OCI-LY7 (cell line): ENCODE results near the gene EEF1AKMT1. TPM values are rescaled to one million over a fixed set of nuclear protein-coding genes. Genes with fewer than 3 reads are reported as not detected.
A peak's percentile ranks its signal among the peaks of the same experiment; 100 is the strongest.

Experiments used
- BruUV-seq: library from RNA; stranded (reverse); fragments of 400-500 nt; replicated peaks from 2 replicates; lab custom pipeline; 2021; lab: Mats Ljungman, UMichigan
- CTCF ChIA-PET: fragments of 300-600 bp; sonication (Branson Sonifier 250); formaldehyde crosslinking; loops from one replicate; lab custom pipeline; 2022; ENCODE audit warnings: antibody characterized with exemption; ENCODE audit not compliant: unreplicated experiment; lab: Charles Lee
- POLR2A ChIA-PET: fragments of 300-600 bp; sonication (Branson Sonifier 250); formaldehyde crosslinking; loops from one replicate; lab custom pipeline; 2022; ENCODE audit warnings: antibody characterized with exemption; lab: Charles Lee
- DNase-seq: peaks from one replicate; pipeline ENCODE4 v3.0.0-alpha.2; 2015; ENCODE audit warnings: low spot score
- H2AFZ ChIP-seq: fragments of 200-600 bp; sonication (generic), shearing (Covaris generic); 2 replicates; pipeline ENCODE4 v1.6.1; 2014; ENCODE audit warnings: mild to moderate bottlenecking, antibody characterized with exemption, low read length, moderate library complexity
- H3K27ac ChIP-seq: fragments of 200-600 bp; sonication (generic); 2 replicates; pipeline ENCODE4 v1.5.1; 2014; ENCODE audit warnings: mixed run types, low read depth, mild to moderate bottlenecking, moderate library complexity, low read length, inconsistent platforms; ENCODE audit not compliant: poor library complexity, severe bottlenecking
- H3K36me3 ChIP-seq: fragments of 200-600 bp; sonication (generic); 2 replicates; pipeline ENCODE4 v1.6.1; 2014; ENCODE audit warnings: mild to moderate bottlenecking, antibody characterized with exemption, low read length, moderate library complexity, mixed read lengths; ENCODE audit not compliant: insufficient read depth
- H3K4me1 ChIP-seq: fragments of 200-600 bp; sonication (generic); 2 replicates; pipeline ENCODE4 v1.5.1; 2014; ENCODE audit warnings: mild to moderate bottlenecking, low read length; ENCODE audit not compliant: insufficient read depth, poor library complexity, severe bottlenecking
- H3K4me2 ChIP-seq: fragments of 200-600 bp; sonication (generic); 2 replicates; pipeline ENCODE4 v1.6.1; 2014; ENCODE audit warnings: mild to moderate bottlenecking, low read length
- H3K4me3 ChIP-seq: fragments of 200-600 bp; sonication (generic); 2 replicates; pipeline ENCODE4 v1.5.1; 2014; ENCODE audit warnings: mild to moderate bottlenecking, low read depth, low read length; ENCODE audit not compliant: poor library complexity, severe bottlenecking
- H3K79me2 ChIP-seq: fragments of 200-600 bp; sonication (generic); 2 replicates; pipeline ENCODE4 v1.6.1; 2016; ENCODE audit warnings: low read depth, mild to moderate bottlenecking, low read length, moderate library complexity, mixed read lengths; ENCODE audit not compliant: insufficient read depth
- H3K9me2 ChIP-seq: fragments of 200-600 bp; sonication (generic); 2 replicates; pipeline ENCODE4 v1.6.1; 2016; ENCODE audit warnings: mild to moderate bottlenecking, low read length, mixed read lengths; ENCODE audit not compliant: insufficient read depth
- H3K9me3 ChIP-seq: fragments of 200-600 bp; sonication (generic); 2 replicates; pipeline ENCODE4 v1.6.1; 2014; ENCODE audit warnings: mild to moderate bottlenecking, mixed run types, low read length, mixed read lengths
- H4K20me1 ChIP-seq: fragments of 200-600 bp; sonication (generic); 2 replicates; pipeline ENCODE4 v1.6.1; 2014; ENCODE audit warnings: mild to moderate bottlenecking, antibody characterized with exemption, low read length, moderate library complexity, mixed read lengths; ENCODE audit not compliant: insufficient read depth
- CTCF ChIP-seq: fragments of 200-600 bp; sonication (generic); conservative IDR thresholded peaks from 2 replicates; pipeline ENCODE4 v1.5.1; 2014; ENCODE audit warnings: mild to moderate bottlenecking, antibody characterized with exemption, low read length, moderate library complexity, mixed read lengths
- EZH2phosphoT487 ChIP-seq: fragments of 200-600 bp; sonication (generic); IDR thresholded peaks from 2 replicates; pipeline ENCODE4 v1.6.1; 2018; ENCODE audit warnings: low read depth, borderline replicate concordance, mild to moderate bottlenecking, mixed run types, antibody characterized with exemption, low read length, moderate library complexity, mixed read lengths
- intact Hi-C: fragments of 100-400 bp; cut with micrococcal nuclease; formaldehyde crosslinking; loops from one replicate; pipeline ENCODE4 v1.10.0; 2022; ENCODE audit not compliant: unreplicated experiment
- total RNA-seq, 2 experiments: library from RNA; depleted of rRNA in 1 of 2; stranded (reverse); fragments of >200 nt in 1 of 2; shearing (Covaris generic) in 1 of 2; gene quantifications; 2 replicates each; pipeline ENCODE4 v1.2.3, GENCODE V29; 2014 to 2022

The EEF1AKMT1 gene
- total RNA-seq, 2 experiments from 2014 or later = 1.5 to 2.5 TPM

- intact Hi-C loops = loop anchor here (2.0 to 5.0 kb wide), 2 partner anchors 205 to 526 kb away; partner anchors contain the start of gene IFT88
- Histone ChIP-seq H3K4me1 (peaks cover 8% of the 10 kb centered on the region), H3K27ac (peak overlapping the region; percentile 69), H3K4me2 (peak overlapping the region; percentile 75), H3K9me2 (no peaks in the 10 kb centered on the region), H3K4me3 (peak overlapping the region; percentile 65), H4K20me1 (no peaks in the 10 kb centered on the region), H3K9me3 (peaks cover 23% of the 10 kb centered on the region; the same call in 1 of the 2 replicates), H3K36me3 (peaks cover 38% of the 10 kb centered on the region), H3K79me2 (no peaks in the 10 kb centered on the region), H2AFZ (peak overlapping the region; percentile 20; the same call in 1 of the 2 replicates)
- no peak for TF ChIP-seq EZH2phosphoT487
- no peak for TF ChIP-seq CTCF
- BruUV-seq = TSS peak; percentile 50
- CTCF ChIA-PET = no interaction called here
- DNase-seq = no peak
- POLR2A ChIA-PET = interaction anchor here (0.7 to 1.1 kb wide), 3 partner anchors 8 to 356 kb away, joined by 3 to 4 read pairs (median 3); no protein-coding TSS in a partner anchor
These were observed 1.2 kb downstream of the EEF1AKMT1 start for GRCh38 chr13:20772401-20773131.

GRCh38 chr13:20769834-20770233 is 3.9 kb downstream of the EEF1AKMT1 start:
- ChIA-PET CTCF (no interaction called here), POLR2A (interaction anchor here (1.1 kb wide), 1 partner anchor 10 kb away, joined by 3 read pairs; no protein-coding TSS in a partner anchor)
- Histone ChIP-seq H3K9me2 (no peaks in the 10 kb centered on the region), H4K20me1 (no peaks in the 10 kb centered on the region), H3K9me3 (peaks cover 23% of the 10 kb centered on the region; the same call in 1 of the 2 replicates), H2AFZ (no peak overlapping the region), H3K36me3 (peaks cover 27% of the 10 kb centered on the region), H3K4me1 (peaks cover 8% of the 10 kb centered on the region), H3K27ac (no peak overlapping the region), H3K4me2 (no peak overlapping the region), H3K79me2 (no peaks in the 10 kb centered on the region), H3K4me3 (no peak overlapping the region)
- TF ChIP-seq EZH2phosphoT487 = no peak
- TF ChIP-seq CTCF = no peak
- DNase-seq = no peak
- intact Hi-C loops = loop anchor here (5.0 kb wide), 1 partner anchor 203 kb away; the partner anchor contains the start of gene IFT88
- BruUV-seq = no TSS peak

GRCh38 chr13:20769091-20769490 is 4.7 kb downstream of the EEF1AKMT1 start:
- Histone ChIP-seq H4K20me1 (no peaks in the 10 kb centered on the region), H3K9me2 (no peaks in the 10 kb centered on the region), H3K4me3 (no peak overlapping the region), H3K4me2 (no peak overlapping the region), H3K79me2 (no peaks in the 10 kb centered on the region), H3K4me1 (peaks cover 8% of the 10 kb centered on the region), H3K36me3 (peaks cover 27% of the 10 kb centered on the region), H2AFZ (no peak overlapping the region), H3K9me3 (peaks cover 23% of the 10 kb centered on the region; the same call in 1 of the 2 replicates), H3K27ac (no peak overlapping the region)
- BruUV-seq = no TSS peak
- intact Hi-C loops = no loop called here
- POLR2A ChIA-PET = no interaction called here
- DNase-seq = no peak
- no peak for TF ChIP-seq CTCF
- TF ChIP-seq EZH2phosphoT487 = no peak
- CTCF ChIA-PET = no interaction called here
